BJ (cell line): ENCODE measurements around the gene CD209. TPM values are rescaled to one million over a fixed set of nuclear protein-coding genes. Genes with fewer than 3 reads are reported as not detected.
"Not testable (repeated sequence)": the region's sequence is repeated elsewhere in the genome, so short reads cannot be mapped to it uniquely, and the experiment has no call there.

Experiments used
- CTCF ChIA-PET: fragments of 350-600 bp; formaldehyde crosslinking; extraction: SDS; loops from one replicate; lab custom pipeline; 2021; ENCODE audit warnings: antibody characterized with exemption, inconsistent platforms; lab: Yijun Ruan, JAX
- POLR2A ChIA-PET: fragments of 300-600 bp; sonication (Branson Sonifier 250); formaldehyde crosslinking; extraction: SDS; loops from one replicate; lab custom pipeline; 2021; ENCODE audit warnings: antibody characterized with exemption; lab: Charles Lee
- DNase-seq: peaks from one replicate; pipeline ENCODE4 v3.0.0-alpha.2; 2011; ENCODE audit warnings: low read depth
- H3K27me3 ChIP-seq: 2 replicates; pipeline ENCODE4 v1.6.0; 2011; ENCODE audit warnings: low read length; ENCODE audit not compliant: control insufficient read depth, insufficient read depth
- H3K36me3 ChIP-seq: 2 replicates; pipeline ENCODE4 v1.5.1; 2011; ENCODE audit warnings: low read length; ENCODE audit not compliant: control insufficient read depth, insufficient read depth
- H3K4me3 ChIP-seq: 2 replicates; pipeline ENCODE4 v1.5.1; 2011; ENCODE audit warnings: low read depth, mild to moderate bottlenecking, control low read depth, low read length
- CTCF ChIP-seq: IDR thresholded peaks from 2 replicates; pipeline ENCODE4 v1.5.1; 2011; ENCODE audit warnings: low read depth, mild to moderate bottlenecking, control low read depth, inconsistent platforms, low read length, moderate library complexity; ENCODE audit not compliant: insufficient read depth
- polyA minus RNA-seq: library from RNA; depleted of rRNA, polyadenylated mRNA; stranded (reverse); fragments of >200 nt; gene quantifications from 2 replicates; pipeline ENCODE4 v1.2.3, GENCODE V29; 2011; rRNA and poly(A)+ RNA removed
- polyA plus RNA-seq: library from polyadenylated mRNA; depleted of rRNA; stranded (reverse); fragments of >200 nt; gene quantifications from 2 replicates; pipeline ENCODE4 v1.2.3, GENCODE V29; 2011; rRNA removed

The CD209 gene
- polyA plus RNA-seq (not detected in 2 replicates), polyA minus RNA-seq (not detected in 2 replicates)

- DNase-seq: no peak
- Histone ChIP-seq H3K4me3 (no peak within 1 kb of the TSS), H3K36me3 (no peaks in the 10 kb centered on the region), H3K27me3 (peaks cover 2% of the 10 kb centered on the region)
- POLR2A ChIA-PET: no interaction called here
- TF ChIP-seq CTCF: no peak
- CTCF ChIA-PET: interaction anchor here (0.9 to 1.2 kb wide), 2 partner anchors 12 to 53 kb away, joined by 4 to 5 read pairs; no protein-coding TSS in a partner anchor
Measured at GRCh38 chr19:7746903-7747884, at the start of gene CD209. Gene CD209, minus strand, starts transcription at chr19:7747534. Its CDS starts 23 bp downstream, at chr19:7747511.

GRCh38 chr19:7795555-7796161 is 48.3 kb upstream of the CD209 start:
- no peaks in the 10 kb centered on the region for H3K36me3 ChIP-seq
- POLR2A ChIA-PET: no interaction called here
- H3K27me3 ChIP-seq: peaks cover 6% of the 10 kb centered on the region
- no peak for TF ChIP-seq CTCF
- H3K4me3 ChIP-seq: no peak overlapping the region
- CTCF ChIA-PET: interaction anchor here (2.1 kb wide), 1 partner anchor 228 kb away, joined by 7 read pairs; no protein-coding TSS in a partner anchor
- no peak for DNase-seq

- H3K36me3 ChIP-seq: no peaks in the 10 kb centered on the region
- ChIA-PET CTCF (interaction anchor here (0.7 kb wide), 1 partner anchor 12 kb away, joined by 3 read pairs; no protein-coding TSS in a partner anchor), POLR2A (no interaction called here)
- DNase-seq: no peak
- H3K27me3 ChIP-seq: peaks cover 12% of the 10 kb centered on the region
- no peak overlapping the region for H3K4me3 ChIP-seq
- TF ChIP-seq CTCF: no peak
Measured at GRCh38 chr19:7793493-7793892, 46.2 kb upstream of the CD209 start.

GRCh38 chr19:7792701-7793100 is 45.4 kb upstream of the CD209 start:
- CTCF ChIA-PET: interaction anchor here (1.1 to 2.2 kb wide), 2 partner anchors 7 to 226 kb away, joined by 3 to 10 read pairs; no protein-coding TSS in a partner anchor
- H3K4me3 ChIP-seq, POLR2A ChIA-PET: not testable (repeated sequence)

GRCh38 chr19:7792281-7792680 is 44.9 kb upstream of the CD209 start:
- no peak for TF ChIP-seq CTCF
- Histone ChIP-seq H3K36me3 (no peaks in the 10 kb centered on the region), H3K27me3 (peaks cover 18% of the 10 kb centered on the region), H3K4me3 (no peak overlapping the region)
- ChIA-PET POLR2A (no interaction called here), CTCF (interaction anchor here (1.1 to 2.2 kb wide), 3 partner anchors 8 to 225 kb away, joined by 3 to 10 read pairs (median 6); partner anchors contain the start of gene TRAPPC5)
- no peak for DNase-seq

More at GRCh38 chr19:7792701-7793100, 45.4 kb upstream of the CD209 start:
- not testable (repeated sequence) for DNase-seq, H3K36me3 ChIP-seq
- peaks cover 15% of the 10 kb centered on the region for H3K27me3 ChIP-seq
